ENCODE measurements around the gene PPFIBP2.

DNA sequence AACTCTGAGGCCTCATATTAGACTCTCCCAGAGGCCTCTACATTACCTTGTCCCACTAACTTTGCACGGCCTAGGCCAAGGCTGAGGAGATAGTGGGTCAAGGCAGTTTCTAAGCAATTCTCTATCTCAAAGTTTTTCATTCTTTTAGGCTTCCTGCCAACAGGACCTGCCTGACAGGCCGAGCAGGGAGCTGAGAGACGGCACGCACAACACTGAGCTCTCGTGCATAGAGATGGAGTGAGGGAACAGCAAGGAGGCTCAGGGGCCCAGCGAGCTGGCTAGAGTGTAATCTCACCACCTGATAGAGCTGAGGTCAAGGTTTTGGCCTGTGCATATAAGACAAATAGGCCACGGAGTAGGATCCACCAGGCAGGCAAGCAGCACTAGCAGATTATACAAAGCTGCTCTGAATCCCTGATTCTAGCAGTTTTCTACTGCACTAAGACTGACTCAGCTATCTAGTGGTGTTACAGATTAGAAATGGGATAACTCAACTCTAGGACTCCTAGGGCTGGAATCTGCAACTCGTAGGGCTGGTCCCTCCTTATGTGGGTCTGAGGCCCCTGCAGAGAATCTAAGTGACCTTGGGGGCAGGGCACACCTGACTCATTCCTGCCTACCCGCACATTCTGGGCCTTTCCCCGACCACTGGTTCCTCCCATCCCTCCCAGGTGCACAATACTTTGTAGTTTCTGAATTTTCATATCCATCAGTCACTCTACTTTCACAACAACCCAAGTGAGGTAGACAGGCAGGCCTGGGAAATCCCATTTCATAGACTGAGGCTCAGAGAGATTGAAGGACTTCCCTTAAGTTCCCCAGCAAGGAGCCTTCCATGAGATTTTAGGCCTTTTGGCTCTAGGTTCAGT, 157.8 kb downstream of the PPFIBP2 start:
- TF ChIP-seq, protein P1, sequence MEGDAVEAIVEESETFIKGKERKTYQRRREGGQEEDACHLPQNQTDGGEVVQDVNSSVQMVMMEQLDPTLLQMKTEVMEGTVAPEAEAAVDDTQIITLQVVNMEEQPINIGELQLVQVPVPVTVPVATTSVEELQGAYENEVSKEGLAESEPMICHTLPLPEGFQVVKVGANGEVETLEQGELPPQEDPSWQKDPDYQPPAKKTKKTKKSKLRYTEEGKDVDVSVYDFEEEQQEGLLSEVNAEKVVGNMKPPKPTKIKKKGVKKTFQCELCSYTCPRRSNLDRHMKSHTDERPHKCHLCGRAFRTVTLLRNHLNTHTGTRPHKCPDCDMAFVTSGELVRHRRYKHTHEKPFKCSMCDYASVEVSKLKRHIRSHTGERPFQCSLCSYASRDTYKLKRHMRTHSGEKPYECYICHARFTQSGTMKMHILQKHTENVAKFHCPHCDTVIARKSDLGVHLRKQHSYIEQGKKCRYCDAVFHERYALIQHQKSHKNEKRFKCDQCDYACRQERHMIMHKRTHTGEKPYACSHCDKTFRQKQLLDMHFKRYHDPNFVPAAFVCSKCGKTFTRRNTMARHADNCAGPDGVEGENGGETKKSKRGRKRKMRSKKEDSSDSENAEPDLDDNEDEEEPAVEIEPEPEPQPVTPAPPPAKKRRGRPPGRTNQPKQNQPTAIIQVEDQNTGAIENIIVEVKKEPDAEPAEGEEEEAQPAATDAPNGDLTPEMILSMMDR (IDR thresholded peaks at IDR 0.05) = no peak
- TF ChIP-seq, protein P2, sequence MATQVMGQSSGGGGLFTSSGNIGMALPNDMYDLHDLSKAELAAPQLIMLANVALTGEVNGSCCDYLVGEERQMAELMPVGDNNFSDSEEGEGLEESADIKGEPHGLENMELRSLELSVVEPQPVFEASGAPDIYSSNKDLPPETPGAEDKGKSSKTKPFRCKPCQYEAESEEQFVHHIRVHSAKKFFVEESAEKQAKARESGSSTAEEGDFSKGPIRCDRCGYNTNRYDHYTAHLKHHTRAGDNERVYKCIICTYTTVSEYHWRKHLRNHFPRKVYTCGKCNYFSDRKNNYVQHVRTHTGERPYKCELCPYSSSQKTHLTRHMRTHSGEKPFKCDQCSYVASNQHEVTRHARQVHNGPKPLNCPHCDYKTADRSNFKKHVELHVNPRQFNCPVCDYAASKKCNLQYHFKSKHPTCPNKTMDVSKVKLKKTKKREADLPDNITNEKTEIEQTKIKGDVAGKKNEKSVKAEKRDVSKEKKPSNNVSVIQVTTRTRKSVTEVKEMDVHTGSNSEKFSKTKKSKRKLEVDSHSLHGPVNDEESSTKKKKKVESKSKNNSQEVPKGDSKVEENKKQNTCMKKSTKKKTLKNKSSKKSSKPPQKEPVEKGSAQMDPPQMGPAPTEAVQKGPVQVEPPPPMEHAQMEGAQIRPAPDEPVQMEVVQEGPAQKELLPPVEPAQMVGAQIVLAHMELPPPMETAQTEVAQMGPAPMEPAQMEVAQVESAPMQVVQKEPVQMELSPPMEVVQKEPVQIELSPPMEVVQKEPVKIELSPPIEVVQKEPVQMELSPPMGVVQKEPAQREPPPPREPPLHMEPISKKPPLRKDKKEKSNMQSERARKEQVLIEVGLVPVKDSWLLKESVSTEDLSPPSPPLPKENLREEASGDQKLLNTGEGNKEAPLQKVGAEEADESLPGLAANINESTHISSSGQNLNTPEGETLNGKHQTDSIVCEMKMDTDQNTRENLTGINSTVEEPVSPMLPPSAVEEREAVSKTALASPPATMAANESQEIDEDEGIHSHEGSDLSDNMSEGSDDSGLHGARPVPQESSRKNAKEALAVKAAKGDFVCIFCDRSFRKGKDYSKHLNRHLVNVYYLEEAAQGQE (IDR thresholded peaks at IDR 0.05; ENCODE audit: insufficient read depth in 1 of 2, low read depth in 2 of 2, low read length in 1 of 2) = no peak
- TF ChIP-seq POLR2AphosphoS5 (IDR thresholded peaks at IDR 0.05; ENCODE audit: low read depth, low read length) (no peak), SIN3A (IDR thresholded peaks at IDR 0.05; ENCODE audit: borderline replicate concordance, insufficient read depth, low read depth, low read length) (no peak)
